ENCODE data around the gene DNAJC18.

The DNAJC18 gene

GRCh38 chr5:139461698-139462097 lies 22.4 kb upstream of the DNAJC18 start:
- no peak for DNase-seq
- H3K9me3 ChIP-seq = no peaks in the 10 kb centered on the region

GRCh38 chr5:139461176-139461575 lies 21.9 kb upstream of the DNAJC18 start:
- no peak for TF ChIP-seq CTCF (IDR thresholded peaks at IDR 0.05; ENCODE audit: low read depth, low read length)
- no peak for DNase-seq
- Histone ChIP-seq H3K9me3 (no peaks in the 10 kb centered on the region), H3K36me3 (no peaks in the 10 kb centered on the region), H3K27me3 (no peaks in the 10 kb centered on the region), H3K4me3 (ENCODE audit: low read depth, low read length) (no peak overlapping the region), H3K4me1 (no peaks in the 10 kb centered on the region)

More at GRCh38 chr5:139461698-139462097, 22.4 kb upstream of the DNAJC18 start:
- H3K4me1 ChIP-seq = no peaks in the 10 kb centered on the region
- no peaks in the 10 kb centered on the region for H3K27me3 ChIP-seq
- H3K36me3 ChIP-seq = no peaks in the 10 kb centered on the region
- no peak overlapping the region for H3K4me3 ChIP-seq (ENCODE audit: low read depth, low read length)
- TF ChIP-seq CTCF (IDR thresholded peaks at IDR 0.05; ENCODE audit: low read depth, low read length) = no peak

- no peak for DNase-seq
- H3K4me3 ChIP-seq (ENCODE audit: low read depth, low read length) = no peak overlapping the region
- TF ChIP-seq CTCF (IDR thresholded peaks at IDR 0.05; ENCODE audit: low read depth, low read length) = no peak
- H3K9me3 ChIP-seq = no peaks in the 10 kb centered on the region
- no peaks in the 10 kb centered on the region for H3K4me1 ChIP-seq
- no peaks in the 10 kb centered on the region for H3K27me3 ChIP-seq
- no peaks in the 10 kb centered on the region for H3K36me3 ChIP-seq
Observed at GRCh38 chr5:139460455-139460854, 21.1 kb upstream of the DNAJC18 start.

GRCh38 chr5:139459451-139459934 lies 20.2 kb upstream of the DNAJC18 start:
- TF ChIP-seq CTCF (IDR thresholded peaks at IDR 0.05; ENCODE audit: low read depth, low read length) = no peak
- H3K4me1 ChIP-seq = no peaks in the 10 kb centered on the region
- no peaks in the 10 kb centered on the region for H3K27me3 ChIP-seq
- no peak for DNase-seq
- H3K4me3 ChIP-seq (ENCODE audit: low read depth, low read length) = no peak overlapping the region
- H3K9me3 ChIP-seq = no peaks in the 10 kb centered on the region
- no peaks in the 10 kb centered on the region for H3K36me3 ChIP-seq

- no peak for TF ChIP-seq CTCF (IDR thresholded peaks at IDR 0.05; ENCODE audit: low read depth, low read length)
Observed at GRCh38 chr5:139458580-139459407, 19.5 kb upstream of the DNAJC18 start.

GRCh38 chr5:139457653-139458306 lies 18.5 kb upstream of the DNAJC18 start:
- DNase-seq = no peak
- no peaks in the 10 kb centered on the region for H3K9me3 ChIP-seq

More at GRCh38 chr5:139458580-139459407, 19.5 kb upstream of the DNAJC18 start:
- Histone ChIP-seq H3K9me3 (no peaks in the 10 kb centered on the region), H3K27me3 (no peaks in the 10 kb centered on the region), H3K4me1 (no peaks in the 10 kb centered on the region), H3K4me3 (ENCODE audit: low read depth, low read length) (no peak overlapping the region), H3K36me3 (no peaks in the 10 kb centered on the region)
- no peak for DNase-seq

More at GRCh38 chr5:139457653-139458306, 18.5 kb upstream of the DNAJC18 start:
- H3K27me3 ChIP-seq = no peaks in the 10 kb centered on the region
- no peak overlapping the region for H3K4me3 ChIP-seq (ENCODE audit: low read depth, low read length)
- no peaks in the 10 kb centered on the region for H3K4me1 ChIP-seq
- no peaks in the 10 kb centered on the region for H3K36me3 ChIP-seq
- TF ChIP-seq CTCF (IDR thresholded peaks at IDR 0.05; ENCODE audit: low read depth, low read length) = no peak

Measured in BE2C (cell line).